G401.6 (cell line): ENCODE measurements around the gene SMARCB1.
"Not testable (repeated sequence)": the region's sequence is repeated elsewhere in the genome, so short reads cannot be mapped to it uniquely, and the experiment has no call there.

Experiments used
- FAIRE-seq: peaks from 2 replicates; lab custom pipeline; 2012; peaks lifted over from hg19 to GRCh38; lab: Jason Lieb, UNC

Gene SMARCB1

DNA sequence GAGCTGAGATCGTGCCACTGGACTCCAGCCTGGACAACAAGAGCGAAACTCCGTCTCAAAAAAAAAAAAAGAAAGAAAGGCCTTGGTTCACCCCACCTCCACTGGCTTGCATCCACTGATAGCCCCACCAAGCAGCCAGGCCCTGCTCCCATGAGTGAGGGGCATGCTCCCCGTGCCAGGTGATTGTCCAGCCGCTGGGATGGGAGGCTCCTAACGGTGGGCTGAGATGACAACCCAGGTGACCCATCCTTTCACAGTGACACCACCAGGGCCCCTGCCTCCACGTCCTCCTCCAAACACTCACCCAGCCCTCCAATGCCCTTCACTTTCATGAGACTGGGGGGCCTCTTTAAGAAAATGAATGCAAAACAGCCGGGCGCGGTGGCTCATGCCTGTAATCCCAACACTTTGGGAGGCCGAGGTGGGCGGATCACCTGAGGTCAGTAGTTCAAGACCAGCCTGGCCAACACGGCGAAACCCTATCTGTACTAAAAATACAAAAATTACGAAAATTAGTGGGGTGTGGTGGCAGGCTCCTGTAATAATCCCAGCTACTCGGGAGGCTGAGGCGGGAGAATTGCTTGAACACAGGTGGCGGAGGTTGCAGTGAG lies 60.6 kb downstream of the SMARCB1 start:
- FAIRE-seq, result no peak

DNA sequence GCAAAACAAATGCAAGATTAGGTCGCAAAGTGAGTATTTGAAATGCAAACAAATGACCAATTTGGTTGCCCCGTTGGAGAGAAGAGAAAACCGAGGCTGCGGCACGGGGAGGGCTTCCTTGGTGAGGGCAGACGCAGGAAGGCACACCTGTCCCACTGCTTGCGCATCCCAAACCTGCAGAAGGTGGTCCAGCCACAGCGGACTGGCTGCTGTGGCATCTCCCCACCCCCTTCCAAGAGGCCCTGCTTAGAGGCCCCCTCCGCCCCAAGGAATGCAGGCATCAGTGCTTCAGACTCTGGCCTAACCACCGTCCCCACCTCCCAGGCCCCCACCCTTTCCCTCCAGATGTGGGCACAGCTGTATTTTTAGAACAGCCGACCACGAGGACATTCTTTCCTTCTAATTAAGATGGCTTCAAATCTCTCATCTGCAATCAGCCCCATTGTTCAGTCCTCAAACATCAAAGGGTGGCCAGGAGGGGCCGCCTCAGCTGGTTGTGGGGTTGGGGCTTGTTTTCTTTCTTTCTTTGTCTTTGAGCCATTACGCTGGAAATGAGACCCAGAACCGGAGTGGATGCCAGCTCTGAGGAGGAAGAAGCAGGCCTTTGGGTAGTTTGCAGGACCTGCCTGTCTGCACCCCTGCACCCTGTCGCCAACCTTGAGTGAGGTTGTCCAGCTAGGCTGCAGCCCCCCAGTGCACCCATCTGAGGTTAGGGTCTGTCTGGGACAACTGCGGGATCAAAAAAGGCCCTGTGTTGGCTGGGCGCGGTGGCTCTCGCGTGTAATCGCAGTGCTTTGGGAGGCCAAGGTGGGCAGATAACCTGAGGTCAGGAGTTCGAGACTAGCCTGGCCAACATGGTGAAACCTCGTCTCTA lies 61.5 kb downstream of the SMARCB1 start:
- no peak for FAIRE-seq

DNA sequence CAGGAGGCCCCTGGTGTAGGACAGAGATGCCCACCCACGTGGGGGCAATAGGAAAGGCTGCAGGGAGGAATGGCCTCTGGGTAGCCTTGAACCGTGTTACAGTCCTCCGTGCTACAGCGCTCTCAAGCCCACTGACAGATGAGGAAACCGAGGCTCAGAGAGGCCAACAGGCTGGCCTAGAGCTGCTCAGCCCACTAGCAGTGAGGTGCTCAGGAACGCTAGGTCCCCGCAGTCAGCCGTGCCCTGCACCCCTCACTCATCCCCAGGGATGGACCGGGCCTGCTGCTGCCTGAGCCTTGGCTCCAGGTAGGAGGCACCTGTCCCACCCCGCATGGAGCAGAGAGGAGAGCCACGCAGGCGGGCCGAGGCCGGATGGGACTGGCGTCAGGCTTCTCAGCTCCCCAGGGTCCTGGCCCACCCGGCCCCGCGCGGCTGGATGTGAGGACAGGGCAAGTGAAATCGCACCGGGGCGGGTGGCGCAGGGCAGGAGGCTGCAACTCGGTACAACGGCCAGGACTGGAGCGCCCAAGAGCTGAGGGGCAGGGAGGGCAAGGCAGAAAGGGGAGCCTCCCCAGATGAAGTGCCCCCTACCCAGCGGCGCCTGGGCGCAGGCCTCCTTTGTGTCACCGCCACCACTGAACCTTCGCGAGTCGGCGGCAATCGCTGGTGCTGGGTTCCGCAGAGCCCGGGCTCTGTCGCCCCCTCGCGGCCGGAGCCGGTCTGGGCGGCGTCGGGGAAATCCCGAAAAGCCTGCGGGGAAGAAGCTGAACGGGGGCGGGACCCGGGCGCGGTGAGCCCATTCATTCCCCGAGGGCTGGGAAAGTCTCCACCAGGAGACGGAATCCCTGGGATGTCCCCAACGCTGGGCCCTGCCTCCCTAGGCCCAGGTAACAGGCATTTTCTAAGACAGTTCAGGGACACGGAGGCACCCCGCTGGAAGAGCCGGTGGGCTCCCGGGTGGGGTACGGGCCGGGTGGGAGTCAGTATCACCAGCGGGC lies 62.5 kb downstream of the SMARCB1 start:
- FAIRE-seq, result no peak

DNA sequence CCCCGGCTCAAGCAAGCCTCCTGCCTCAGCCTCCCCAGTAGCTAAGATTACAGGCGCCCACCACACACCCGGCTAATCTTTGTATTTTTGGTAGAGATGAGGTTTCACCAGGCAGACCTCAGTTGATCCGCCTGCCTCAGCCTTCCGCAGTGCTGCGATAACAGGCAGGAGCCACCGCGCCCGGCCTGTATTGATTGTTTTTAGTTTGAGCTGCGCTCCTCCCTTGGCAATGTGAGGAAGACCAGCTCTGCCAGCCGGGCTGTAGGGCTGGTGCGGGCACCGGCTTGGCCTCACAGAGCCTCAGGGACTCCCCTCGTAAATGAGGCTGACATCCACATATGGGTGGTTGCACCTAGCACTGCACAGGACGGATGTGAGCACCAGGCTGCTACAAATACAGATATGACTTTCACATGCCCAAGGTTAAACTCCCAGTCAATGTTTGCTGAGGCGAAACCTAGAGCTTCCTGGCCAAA lies 63.4 kb downstream of the SMARCB1 start:
- no peak for FAIRE-seq

DNA sequence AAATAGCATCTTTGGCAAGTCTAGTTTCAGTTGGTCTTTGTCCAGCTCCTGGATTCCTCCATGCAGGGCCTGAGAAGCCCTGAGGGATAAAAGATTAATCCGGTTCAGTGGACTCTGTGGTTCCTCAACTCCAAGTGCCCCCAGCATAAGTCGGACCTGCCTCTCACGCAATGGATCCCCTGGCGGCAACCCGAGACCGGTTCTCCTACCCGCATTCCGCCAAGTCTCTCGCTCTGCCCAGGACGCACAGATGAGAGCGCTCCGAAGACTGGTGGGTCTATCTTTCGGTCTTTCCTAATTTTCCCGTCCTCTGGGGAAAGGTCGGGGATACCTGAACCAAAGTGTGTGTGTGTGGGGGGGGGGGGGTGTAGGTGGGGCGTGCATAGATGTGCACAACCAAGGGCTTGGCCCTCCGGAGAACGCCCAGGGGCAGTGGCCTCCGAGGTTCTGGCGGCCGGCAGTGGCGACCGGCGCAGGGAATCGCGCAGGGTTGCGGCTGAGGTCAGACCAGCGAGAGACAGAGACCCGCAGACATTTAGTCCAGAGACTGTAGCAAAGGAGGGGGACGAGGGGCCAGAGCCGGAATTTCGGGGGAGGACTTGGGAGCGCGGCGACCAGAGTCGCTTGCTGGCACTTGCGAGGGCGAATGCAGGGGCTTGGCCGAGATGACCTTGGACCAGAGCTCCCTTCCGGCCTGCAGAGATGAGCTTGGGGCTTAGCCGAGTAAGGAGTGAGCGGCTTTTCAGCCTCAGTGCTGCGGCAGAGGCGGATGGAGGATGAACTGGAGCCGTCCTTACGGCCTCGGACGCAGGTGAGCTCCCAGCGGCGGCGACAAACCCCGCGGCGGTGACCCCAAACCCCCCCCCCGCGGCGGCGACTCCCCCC lies 70.2 kb downstream of the SMARCB1 start:
- no peak for FAIRE-seq

DNA sequence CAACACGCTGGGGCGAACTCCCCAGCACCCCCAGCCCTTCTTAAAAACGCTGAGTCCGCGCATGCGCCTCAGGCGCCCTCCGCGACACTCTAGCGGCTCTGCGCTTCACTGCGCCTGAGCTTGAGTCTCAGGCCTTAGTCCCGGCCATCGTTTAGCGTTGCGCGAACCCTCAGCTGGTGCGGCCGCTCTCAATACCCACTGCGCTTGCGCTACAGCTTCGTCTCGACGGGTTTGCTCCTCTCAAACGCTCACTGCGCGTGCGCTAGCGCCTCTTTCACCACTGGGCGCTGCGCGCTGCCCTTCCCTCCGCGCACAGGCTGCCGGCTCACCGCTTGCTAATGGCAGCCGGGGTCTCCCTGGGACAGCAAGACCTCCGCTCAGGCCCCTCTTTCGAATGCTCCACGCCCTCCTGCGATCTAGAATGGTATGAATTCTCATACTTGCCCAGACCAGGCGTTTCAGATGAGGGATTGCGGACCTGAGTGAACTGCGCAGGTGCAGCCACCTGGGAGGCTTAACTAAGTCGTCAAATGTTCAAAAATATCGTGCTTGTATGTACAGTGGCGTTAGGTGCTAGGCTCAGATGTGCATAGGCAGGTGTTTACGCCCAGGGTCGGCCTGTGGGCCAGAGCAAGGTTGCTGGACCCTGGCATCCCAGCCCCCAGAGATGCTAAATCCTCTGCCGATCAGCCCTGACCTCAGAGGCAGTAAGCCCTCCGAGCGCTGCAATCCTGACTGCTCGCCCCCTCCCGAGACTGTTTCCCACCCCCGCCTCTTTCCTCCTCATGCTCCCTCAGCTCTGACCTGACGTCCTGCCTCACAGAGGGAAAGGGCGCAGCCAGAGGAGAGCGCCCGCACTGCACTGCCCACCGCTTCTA lies 71.1 kb downstream of the SMARCB1 start, which contains the start of gene SLC2A11:
TSS of gene SLC2A11 (plus strand) at position 270 of the 878 bp plus-strand sequence. CDS start at position 395, 125 bp downstream.
- no peak for FAIRE-seq

DNA sequence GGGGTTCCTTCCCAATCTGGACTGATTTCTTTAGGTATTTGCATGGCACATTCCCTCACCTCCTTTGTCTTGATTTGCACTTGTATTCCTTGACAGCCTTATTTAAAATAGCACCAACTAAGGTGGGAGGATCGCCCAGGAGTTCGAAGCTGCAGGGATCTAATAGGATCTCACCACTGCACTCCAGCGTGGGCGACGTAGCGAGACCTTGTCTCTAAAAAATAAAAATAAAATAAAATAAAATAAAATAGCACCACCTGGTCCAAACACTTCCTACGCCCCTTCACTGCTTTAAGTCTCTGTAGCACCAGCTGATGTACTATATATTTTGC lies 71.7 kb downstream of the SMARCB1 start:
- FAIRE-seq, result no peak

DNA sequence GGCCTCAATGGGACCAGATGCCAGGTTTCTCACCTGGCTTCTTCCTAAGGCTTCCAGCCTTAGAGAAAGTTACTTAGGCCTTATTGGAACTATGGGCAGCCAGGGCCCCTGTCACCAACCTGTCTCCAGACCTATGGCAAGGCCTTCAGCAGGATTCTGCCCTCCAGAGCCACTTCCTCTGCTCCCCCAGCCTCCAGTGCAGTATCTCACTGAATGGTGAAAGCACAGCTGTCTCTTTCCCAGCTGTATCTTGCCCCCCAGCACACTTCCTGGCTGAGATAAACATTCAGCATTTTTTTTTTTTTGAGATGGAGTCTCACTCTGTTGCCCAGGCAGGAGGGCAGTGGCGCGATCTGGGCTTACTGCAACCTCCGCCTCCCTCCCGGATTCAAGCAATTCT lies 72.4 kb downstream of the SMARCB1 start:
- no peak for FAIRE-seq

DNA sequence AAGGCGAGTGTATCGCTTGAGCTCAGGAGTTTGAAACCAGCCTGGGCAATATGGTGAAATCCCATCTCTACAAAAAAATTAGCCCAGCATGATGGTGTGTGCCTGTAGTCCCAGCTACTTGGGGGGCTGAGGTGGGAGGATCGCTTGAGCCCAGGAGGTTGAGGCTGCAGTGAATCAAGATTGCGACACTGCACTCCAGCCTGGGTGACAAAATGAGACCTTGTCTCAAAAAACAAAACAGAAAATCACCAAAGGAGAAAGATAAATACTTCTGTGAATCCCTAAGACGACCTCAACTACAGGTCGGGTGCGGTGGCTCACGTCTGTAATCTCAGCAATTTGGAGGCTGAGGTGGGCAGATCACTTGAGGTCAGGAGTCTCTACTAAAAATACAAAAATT lies 73.4 kb downstream of the SMARCB1 start:
- FAIRE-seq, result not testable (repeated sequence)

DNA sequence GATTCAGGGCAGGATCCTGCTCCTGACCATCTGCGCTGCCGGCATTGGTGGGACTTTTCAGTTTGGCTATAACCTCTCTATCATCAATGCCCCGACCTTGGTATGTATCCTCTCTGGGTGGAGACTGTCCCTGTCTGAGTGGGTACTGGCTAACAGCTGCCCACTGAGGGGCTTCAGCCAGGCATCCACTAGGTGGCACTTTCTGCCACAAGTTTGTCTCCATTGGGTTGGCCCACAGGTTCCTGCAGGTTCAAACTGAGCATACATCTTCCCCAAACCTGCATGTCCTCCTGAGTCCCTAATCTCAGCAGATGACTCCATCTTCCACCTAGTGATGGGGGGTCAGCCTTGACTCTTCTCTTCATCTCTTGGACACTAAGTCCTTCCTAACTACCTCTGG lies 75.3 kb downstream of the SMARCB1 start:
- FAIRE-seq, result no peak

DNA sequence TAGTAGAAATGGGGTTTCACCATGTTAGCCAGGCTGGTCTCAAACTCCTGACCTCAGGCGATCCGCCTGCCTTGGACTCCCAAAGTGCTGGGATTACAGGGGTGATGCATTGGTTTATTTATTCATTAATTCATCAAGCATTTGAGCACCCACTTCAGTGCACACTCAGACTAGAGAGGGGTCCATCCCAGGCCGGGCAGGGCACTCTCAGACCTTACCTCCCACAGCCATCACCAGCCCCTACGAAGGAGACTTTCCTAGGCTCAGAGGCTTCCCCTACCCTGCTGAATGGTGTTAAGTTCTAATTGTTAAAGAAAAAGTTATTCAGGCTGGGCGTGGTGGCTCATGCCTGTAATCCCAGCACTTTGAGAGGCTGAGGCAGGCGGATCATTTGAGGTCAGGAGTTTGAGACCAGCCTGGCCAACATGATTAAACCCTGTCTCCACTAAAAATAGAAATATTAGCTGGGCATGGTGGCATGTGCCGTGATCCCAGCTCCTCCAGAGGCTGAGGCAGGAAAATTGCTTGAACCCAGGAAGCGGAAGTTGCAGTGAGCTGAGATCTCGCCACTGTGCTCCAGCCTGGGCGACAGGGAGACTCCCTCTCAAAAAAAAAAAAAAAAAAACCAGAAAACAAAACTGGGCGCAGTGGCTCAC lies 77.9 kb downstream of the SMARCB1 start:
- FAIRE-seq, result not testable (repeated sequence)

DNA sequence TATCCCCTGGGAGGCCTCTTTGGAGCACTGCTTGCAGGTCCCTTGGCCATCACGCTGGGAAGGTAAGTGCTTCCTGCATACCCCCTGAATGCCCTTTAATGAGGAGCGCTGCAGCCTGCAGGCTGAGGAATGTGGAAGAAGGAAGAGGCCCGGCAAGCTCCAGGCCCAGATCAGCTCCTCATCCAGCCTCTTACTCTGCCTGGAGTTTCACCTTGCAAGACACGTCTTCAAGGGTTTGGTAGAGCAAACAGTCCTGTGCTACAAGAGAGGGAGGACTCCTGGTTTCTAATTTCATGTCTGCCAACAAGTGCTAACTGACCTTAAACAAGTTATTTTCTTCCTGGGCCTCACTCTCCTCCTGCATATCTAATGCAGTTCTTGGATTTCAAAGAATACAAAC lies 81.8 kb downstream of the SMARCB1 start:
- no peak for FAIRE-seq

DNA sequence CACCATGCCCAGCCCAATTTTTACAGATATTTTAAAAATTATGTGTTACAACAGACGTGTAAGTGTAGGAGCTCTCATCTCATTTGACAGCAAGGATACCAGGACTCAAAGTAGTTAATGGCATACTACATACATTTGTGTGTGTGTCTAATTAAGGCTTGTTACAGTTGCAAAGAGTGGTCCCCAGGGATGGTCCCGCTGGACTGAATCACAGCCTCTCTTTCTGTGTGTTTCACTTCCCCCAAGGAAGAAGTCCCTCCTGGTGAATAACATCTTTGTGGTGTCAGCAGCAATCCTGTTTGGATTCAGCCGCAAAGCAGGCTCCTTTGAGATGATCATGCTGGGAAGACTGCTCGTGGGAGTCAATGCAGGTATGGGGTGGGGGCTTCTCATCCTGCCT lies 88.1 kb downstream of the SMARCB1 start:
- FAIRE-seq, result no peak

DNA sequence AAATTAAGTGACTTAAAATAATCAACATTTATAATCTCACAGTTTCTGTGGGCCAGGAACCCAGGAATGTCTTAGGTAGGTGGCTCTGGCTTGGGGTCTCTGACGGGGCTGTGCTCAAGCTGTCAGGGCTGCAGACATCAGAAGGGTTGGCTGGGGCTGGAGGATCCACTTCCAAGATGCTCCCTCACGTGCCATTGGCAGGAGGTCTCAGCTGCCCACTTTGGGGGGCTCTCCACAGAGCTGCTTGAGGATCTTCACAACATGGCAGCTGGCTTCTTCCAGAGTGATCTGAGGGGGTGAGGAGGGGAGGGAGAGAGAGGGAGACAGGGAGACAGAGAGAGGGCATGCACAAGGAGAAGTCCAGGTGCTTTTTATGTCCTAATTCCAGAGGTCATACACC lies 89.0 kb downstream of the SMARCB1 start:
- no peak for FAIRE-seq

DNA sequence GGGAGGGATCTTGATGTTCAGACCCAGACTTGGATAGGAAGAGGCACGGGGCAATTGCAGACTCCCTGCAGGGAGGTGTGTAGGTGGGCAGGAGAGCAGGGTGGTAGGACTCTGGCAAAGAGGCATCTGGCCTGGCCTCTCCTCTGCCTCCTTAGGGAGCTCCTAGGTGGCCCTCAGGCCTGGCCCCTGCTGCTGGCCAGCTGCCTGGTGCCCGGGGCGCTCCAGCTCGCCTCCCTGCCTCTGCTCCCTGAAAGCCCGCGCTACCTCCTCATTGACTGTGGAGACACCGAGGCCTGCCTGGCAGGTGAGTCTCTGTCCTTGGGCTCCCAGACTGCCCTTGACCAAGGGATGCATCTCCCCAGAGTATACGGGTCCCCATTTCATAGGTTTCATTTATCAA lies 90.8 kb downstream of the SMARCB1 start:
- no peak for FAIRE-seq

DNA sequence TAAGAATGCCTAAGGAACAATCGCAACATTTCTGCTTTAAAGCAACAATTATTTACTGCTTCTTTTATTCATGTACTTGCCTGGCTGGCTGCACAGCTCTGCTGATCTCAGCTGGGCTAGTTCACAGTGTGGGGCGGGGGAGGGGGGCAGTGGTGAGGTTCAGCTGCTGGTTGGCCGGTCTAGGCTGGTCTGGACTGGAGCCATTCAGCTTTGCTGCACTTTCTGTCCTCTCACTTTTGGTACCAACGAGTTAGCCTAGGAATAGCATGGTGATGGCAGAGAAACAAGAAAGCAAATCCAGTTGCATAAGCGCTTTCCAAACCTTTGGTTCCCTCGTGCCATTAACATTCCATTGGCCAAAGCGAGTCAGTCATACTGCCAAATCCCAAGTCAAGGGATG lies 91.5 kb downstream of the SMARCB1 start:
- FAIRE-seq, result no peak

DNA sequence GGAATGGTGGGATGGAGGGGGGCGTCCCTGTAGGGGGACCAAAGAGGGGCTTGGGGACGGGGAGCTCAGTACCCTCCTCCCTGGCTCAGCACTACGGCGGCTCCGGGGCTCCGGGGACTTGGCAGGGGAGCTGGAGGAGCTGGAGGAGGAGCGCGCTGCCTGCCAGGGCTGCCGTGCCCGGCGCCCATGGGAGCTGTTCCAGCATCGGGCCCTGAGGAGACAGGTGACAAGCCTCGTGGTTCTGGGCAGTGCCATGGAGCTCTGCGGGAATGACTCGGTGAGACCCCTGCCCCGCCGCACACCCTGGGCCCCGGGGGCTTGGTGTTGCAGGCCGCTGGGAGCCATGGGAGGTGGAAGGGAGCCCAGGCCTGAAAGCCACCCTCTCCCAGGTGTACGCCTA lies 95.6 kb downstream of the SMARCB1 start:
- no peak for FAIRE-seq

DNA sequence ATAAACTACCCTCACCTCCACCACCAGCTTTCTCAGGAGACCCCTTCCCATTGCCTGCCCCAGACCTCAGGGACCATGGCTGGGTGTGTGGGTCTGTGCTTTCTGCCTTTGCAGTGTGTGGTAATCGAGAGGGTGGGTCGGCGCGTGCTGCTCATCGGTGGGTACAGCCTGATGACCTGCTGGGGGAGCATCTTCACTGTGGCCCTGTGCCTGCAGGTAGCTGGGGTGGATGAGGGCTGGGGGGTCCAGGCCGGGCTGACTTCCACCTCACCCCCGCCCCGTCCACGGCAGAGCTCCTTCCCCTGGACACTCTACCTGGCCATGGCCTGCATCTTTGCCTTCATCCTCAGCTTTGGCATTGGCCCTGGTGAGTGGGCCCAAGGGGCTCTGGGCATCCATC lies 96.9 kb downstream of the SMARCB1 start:
- FAIRE-seq, result no peak

DNA sequence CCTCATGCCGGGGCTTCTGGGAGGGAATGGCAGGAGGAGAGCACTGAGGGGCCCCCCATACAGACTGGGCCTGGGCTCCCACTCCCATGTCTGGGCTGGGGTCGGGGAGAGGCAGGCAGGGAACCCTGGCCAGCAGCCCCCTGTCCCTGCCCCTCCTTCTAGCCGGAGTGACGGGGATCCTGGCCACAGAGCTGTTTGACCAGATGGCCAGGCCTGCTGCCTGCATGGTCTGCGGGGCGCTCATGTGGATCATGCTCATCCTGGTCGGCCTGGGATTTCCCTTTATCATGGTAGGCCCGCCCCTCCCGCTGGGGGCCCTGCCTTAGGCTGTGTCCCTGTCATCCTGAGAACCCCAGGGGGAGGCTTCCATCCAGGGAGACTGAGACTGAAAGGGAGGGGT lies 97.4 kb downstream of the SMARCB1 start:
- FAIRE-seq, result no peak
